ENCODE measurements around the gene ENOX2. TPM values are rescaled to one million over a fixed set of nuclear protein-coding genes. Genes with fewer than 3 reads are reported as not detected.

Gene ENOX2
- polyA plus RNA-seq, 1 donor (not counting 4 experiments of a cell fraction or from before 2014, with no cell fraction given) = 24.5 TPM

- DNase-seq (ENCODE audit: low read depth, low spot score) (no peak), FAIRE-seq (no peak)
- Histone ChIP-seq H3K27ac (ENCODE audit: control insufficient read depth, insufficient read depth, low read length) (no peak overlapping the region), H3K27me3 (ENCODE audit: control insufficient read depth, extremely low read depth, insufficient read depth, low read length) (no peaks in the 10 kb centered on the region), H3K36me3 (ENCODE audit: control insufficient read depth in 2 of 2, extremely low read depth in 1 of 2, insufficient read depth in 2 of 2, low read length in 2 of 2) (no peaks in the 10 kb centered on the region), H3K9me3 (ENCODE audit: control insufficient read depth, low read depth, low read length) (no peaks in the 10 kb centered on the region), H4K20me1 (ENCODE audit: control insufficient read depth, extremely low read depth, insufficient read depth, low read length) (no peaks in the 10 kb centered on the region), H3K9ac (ENCODE audit: control insufficient read depth, extremely low read depth, insufficient read depth, low read length) (no peak overlapping the region), H3K4me1 (ENCODE audit: control insufficient read depth, extremely low read depth, insufficient read depth, low read length) (no peaks in the 10 kb centered on the region), H2AFZ (ENCODE audit: control insufficient read depth, low read length) (no peak overlapping the region), H3K79me2 (ENCODE audit: control insufficient read depth, insufficient read depth, low read length) (no peaks in the 10 kb centered on the region), H3K4me2 (ENCODE audit: control insufficient read depth, extremely low read depth, insufficient read depth, low read depth, low read length) (no peak overlapping the region), H3K4me3 (ENCODE audit: control insufficient read depth in 2 of 3, extremely low read depth in 1 of 3, insufficient read depth in 2 of 3, low read depth in 1 of 3, low read length in 3 of 3) (no peak overlapping the region), H3K9me1 (ENCODE audit: control insufficient read depth, extremely low read depth, insufficient read depth, low read length) (no peaks in the 10 kb centered on the region)
- TF ChIP-seq CTCF (optimal IDR thresholded peaks at IDR 0.05 in 1 of 3, IDR thresholded peaks at IDR 0.05 in 1 of 3, conservative IDR thresholded peaks at IDR 0.05 in 1 of 3; ENCODE audit: extremely low read depth in 1 of 3, insufficient read depth in 2 of 3, low read length in 3 of 3) = no peak
- TF ChIP-seq EZH2 (IDR thresholded peaks at IDR 0.05; ENCODE audit: low read length) = no peak
- dilution Hi-C loops (cut with MboI; ENCODE audit: extremely low pct_ligation_motif_present, low sequenced_read_pairs) = no loop called here
Measured at GRCh38 chrX:130836447-130836846, 66.6 kb downstream of the ENOX2 start.

- Histone ChIP-seq H3K27ac (ENCODE audit: control insufficient read depth, insufficient read depth, low read length) (no peak overlapping the region), H3K27me3 (ENCODE audit: control insufficient read depth, extremely low read depth, insufficient read depth, low read length) (no peaks in the 10 kb centered on the region), H3K4me2 (ENCODE audit: control insufficient read depth, extremely low read depth, insufficient read depth, low read depth, low read length) (no peak overlapping the region), H2AFZ (ENCODE audit: control insufficient read depth, low read length) (no peak overlapping the region), H3K9me3 (ENCODE audit: control insufficient read depth, low read depth, low read length) (no peaks in the 10 kb centered on the region), H4K20me1 (ENCODE audit: control insufficient read depth, extremely low read depth, insufficient read depth, low read length) (no peaks in the 10 kb centered on the region), H3K4me1 (ENCODE audit: control insufficient read depth, extremely low read depth, insufficient read depth, low read length) (peaks cover 10% of the 10 kb centered on the region), H3K9ac (ENCODE audit: control insufficient read depth, extremely low read depth, insufficient read depth, low read length) (no peak overlapping the region), H3K79me2 (ENCODE audit: control insufficient read depth, insufficient read depth, low read length) (no peaks in the 10 kb centered on the region), H3K4me3 (ENCODE audit: control insufficient read depth in 2 of 3, extremely low read depth in 1 of 3, insufficient read depth in 2 of 3, low read depth in 1 of 3, low read length in 3 of 3) (no peak overlapping the region), H3K36me3 (ENCODE audit: control insufficient read depth in 2 of 2, extremely low read depth in 1 of 2, insufficient read depth in 2 of 2, low read length in 2 of 2) (no peaks in the 10 kb centered on the region), H3K9me1 (ENCODE audit: control insufficient read depth, extremely low read depth, insufficient read depth, low read length) (no peaks in the 10 kb centered on the region)
- TF ChIP-seq EZH2 (IDR thresholded peaks at IDR 0.05; ENCODE audit: low read length) = no peak
- no peak for TF ChIP-seq CTCF (optimal IDR thresholded peaks at IDR 0.05 in 1 of 3, IDR thresholded peaks at IDR 0.05 in 1 of 3, conservative IDR thresholded peaks at IDR 0.05 in 1 of 3; ENCODE audit: extremely low read depth in 1 of 3, insufficient read depth in 2 of 3, low read length in 3 of 3)
- DNase-seq (ENCODE audit: low read depth, low spot score) (no peak), FAIRE-seq (no peak)
- dilution Hi-C loops (cut with MboI; ENCODE audit: extremely low pct_ligation_motif_present, low sequenced_read_pairs) = no loop called here
Measured at GRCh38 chrX:130834830-130835229, 68.2 kb downstream of the ENOX2 start.
